Measurements from ENCODE around the gene HLA-G.
A peak's percentile ranks its signal among the peaks of the same experiment; 100 is the strongest.
"Not testable (repeated sequence)": the region's sequence is repeated elsewhere in the genome, so short reads cannot be mapped to it uniquely, and the experiment has no call there.

The HLA-G gene

GRCh38 chr6:29827579-29828470 lies at the start of gene HLA-G:
Gene HLA-G, plus strand, starts transcription at chr6:29827825. Its CDS starts 20 bp downstream, at chr6:29827845.
- DNase-seq (peak; percentile 15), ATAC-seq (no peak)

GRCh38 chr6:29780019-29780698 lies 47.5 kb upstream of the HLA-G start:
- ATAC-seq, DNase-seq: not testable (repeated sequence)

GRCh38 chr6:29789176-29789575 lies 38.4 kb upstream of the HLA-G start:
- no peak for ATAC-seq
- no peak for DNase-seq

GRCh38 chr6:29790626-29791025 lies 37.0 kb upstream of the HLA-G start:
- no peak for ATAC-seq
- DNase-seq = no peak

- no peak for DNase-seq
- ATAC-seq = no peak
Measured at GRCh38 chr6:29791162-29791561, 36.5 kb upstream of the HLA-G start.

- no peak for ATAC-seq
- DNase-seq = no peak
Measured at GRCh38 chr6:29791786-29792122, 35.9 kb upstream of the HLA-G start.

- peak; percentile 73 for DNase-seq
- peak; percentile 90 for ATAC-seq
Measured at GRCh38 chr6:29792123-29793035, 35.2 kb upstream of the HLA-G start.

GRCh38 chr6:29793036-29793356 lies 34.6 kb upstream of the HLA-G start:
- DNase-seq (no peak), ATAC-seq (no peak)

GRCh38 chr6:29793796-29794195 lies 33.8 kb upstream of the HLA-G start:
- ATAC-seq (no peak), DNase-seq (no peak)

- no peak for DNase-seq
- ATAC-seq = no peak
Measured at GRCh38 chr6:29796026-29796425, 31.6 kb upstream of the HLA-G start.

- ATAC-seq (no peak), DNase-seq (no peak)
Measured at GRCh38 chr6:29797135-29797534, 30.5 kb upstream of the HLA-G start.

- no peak for DNase-seq
- ATAC-seq = no peak
Measured at GRCh38 chr6:29797966-29798365, 29.7 kb upstream of the HLA-G start.

GRCh38 chr6:29800254-29800653 lies 27.4 kb upstream of the HLA-G start:
- ATAC-seq = no peak
- no peak for DNase-seq

- DNase-seq = no peak
- no peak for ATAC-seq
Measured at GRCh38 chr6:29806387-29806786, 21.2 kb upstream of the HLA-G start.

GRCh38 chr6:29809249-29809648 lies 18.4 kb upstream of the HLA-G start:
- DNase-seq (no peak), ATAC-seq (peak; percentile 36)

GRCh38 chr6:29810371-29810770 lies 17.3 kb upstream of the HLA-G start:
- DNase-seq (no peak), ATAC-seq (no peak)

GRCh38 chr6:29811377-29811776 lies 16.2 kb upstream of the HLA-G start:
- no peak for DNase-seq
- no peak for ATAC-seq

- DNase-seq (no peak), ATAC-seq (no peak)
Measured at GRCh38 chr6:29813066-29813465, 14.6 kb upstream of the HLA-G start.

- no peak for ATAC-seq
- DNase-seq = no peak
Measured at GRCh38 chr6:29813809-29814208, 13.8 kb upstream of the HLA-G start.

GRCh38 chr6:29814379-29815117 lies 13.1 kb upstream of the HLA-G start:
- DNase-seq (no peak), ATAC-seq (no peak)

- DNase-seq (no peak), ATAC-seq (no peak)
Measured at GRCh38 chr6:29815118-29815750, 12.4 kb upstream of the HLA-G start.

- no peak for ATAC-seq
- DNase-seq = no peak
Measured at GRCh38 chr6:29816030-29816429, 11.6 kb upstream of the HLA-G start.
